Endothelial cell of umbilical vein (primary cell): ENCODE measurements around the gene PGAM4. TPM values are rescaled to one million over a fixed set of nuclear protein-coding genes. Genes with fewer than 3 reads are reported as not detected.

ENCODE experiments used
- BruUV-seq: library from RNA; stranded (reverse); fragments of 400-500 nt; replicated peaks from 2 replicates; lab custom pipeline; 2021; lab: Mats Ljungman, UMichigan
- CTCF ChIA-PET: fragments of 300-600, 350-600 bp; sonication (Branson Sonifier 250); formaldehyde crosslinking; loops from one replicate; lab custom pipeline; 2021; ENCODE audit warnings: antibody characterized with exemption, inconsistent platforms; lab: Charles Lee
- POLR2A ChIA-PET: fragments of 300-600, 350-600 bp; sonication (Branson Sonifier 250); formaldehyde crosslinking; loops from one replicate; lab custom pipeline; 2021; ENCODE audit warnings: antibody characterized with exemption, inconsistent platforms; lab: Charles Lee
- DNase-seq: peaks from one replicate; pipeline ENCODE4 v3.0.0-alpha.2; 2011; ENCODE audit warnings: low read depth, low spot score
- FAIRE-seq: peaks from 2 replicates; lab custom pipeline; 2011; peaks lifted over from hg19 to GRCh38; lab: Jason Lieb, UNC
- H2AFZ ChIP-seq: 2 replicates; pipeline ENCODE4 v1.6.0; 2012; ENCODE audit warnings: low read depth, low read length, control low read depth, inconsistent platforms
- H3K27ac ChIP-seq: 2 replicates; pipeline ENCODE4 v1.5.1; 2011; ENCODE audit warnings: low read depth, mild to moderate bottlenecking, control low read depth, low read length, moderate library complexity; ENCODE audit not compliant: insufficient read depth
- H3K27me3 ChIP-seq, 2 experiments: 2 replicates each; pipeline versions ENCODE4 v1.6.0 to v1.6.1; 2011; ENCODE audit warnings: low read length in 2 of 2, mixed read lengths in 1 of 2; ENCODE audit not compliant: control insufficient read depth in 2 of 2, insufficient read depth in 2 of 2
- H3K36me3 ChIP-seq, 2 experiments: 2 replicates in 1 of 2; 3 replicates in 1 of 2; pipeline ENCODE4 v1.5.1; 2011; ENCODE audit warnings: low read length in 2 of 2, mild to moderate bottlenecking in 1 of 2, moderate library complexity in 1 of 2; ENCODE audit not compliant: control insufficient read depth in 2 of 2, insufficient read depth in 2 of 2; ENCODE audit errors: extremely low read depth in 1 of 2
- H3K4me1 ChIP-seq: 3 replicates; pipeline ENCODE4 v1.5.1; 2011; ENCODE audit warnings: mild to moderate bottlenecking, low read length; ENCODE audit not compliant: control insufficient read depth, insufficient read depth; ENCODE audit errors: extremely low read depth
- H3K4me2 ChIP-seq: 2 replicates; pipeline ENCODE4 v1.6.1; 2011; ENCODE audit warnings: low read length, control low read depth, mixed read lengths; ENCODE audit not compliant: insufficient read depth
- H3K4me3 ChIP-seq, 3 experiments: fragments of 200-600 bp in 1 of 3; sonication (generic), shearing (Covaris generic) in 1 of 3; replicated peaks in 1 of 3; 2 replicates each; pipeline ENCODE4 v1.5.1; 2011 to 2016; ENCODE audit warnings: control low read depth in 3 of 3, low read length in 3 of 3, mild to moderate bottlenecking in 2 of 3, inconsistent platforms in 1 of 3, low read depth in 1 of 3, moderate library complexity in 1 of 3; ENCODE audit not compliant: insufficient read depth in 1 of 3
- H3K79me2 ChIP-seq: 2 replicates; pipeline ENCODE4 v1.6.0; 2012; ENCODE audit warnings: low read length, inconsistent platforms; ENCODE audit not compliant: control insufficient read depth, insufficient read depth
- H3K9ac ChIP-seq: replicated peaks from 2 replicates; pipeline ENCODE3; 2011; ENCODE audit warnings: low read length, control low read depth; ENCODE audit not compliant: insufficient read depth; ENCODE audit errors: extremely low read depth
- H3K9me1 ChIP-seq: replicated peaks from 3 replicates; pipeline ENCODE4 v1.6.0; 2011; ENCODE audit warnings: mild to moderate bottlenecking, low read length; ENCODE audit not compliant: control insufficient read depth, insufficient read depth; ENCODE audit errors: extremely low read depth
- H3K9me3 ChIP-seq: replicated peaks from 2 replicates; pipeline ENCODE4 v1.5.1; 2012; ENCODE audit warnings: low read length, inconsistent platforms; ENCODE audit not compliant: control insufficient read depth, insufficient read depth
- H4K20me1 ChIP-seq: replicated peaks from 2 replicates; pipeline ENCODE3; 2011; ENCODE audit warnings: mild to moderate bottlenecking, low read length; ENCODE audit not compliant: control insufficient read depth, insufficient read depth; ENCODE audit errors: extremely low read depth
- EZH2 ChIP-seq: IDR thresholded peaks from 2 replicates; pipeline ENCODE4 v1.6.1; 2012; ENCODE audit warnings: borderline replicate concordance, low read depth, mild to moderate bottlenecking, moderate library complexity, low read length, inconsistent platforms; ENCODE audit not compliant: severe bottlenecking
- FOS ChIP-seq: IDR thresholded peaks from 2 replicates; pipeline ENCODE4 v1.6.1; 2011; ENCODE audit warnings: mild to moderate bottlenecking, low read length, moderate library complexity, borderline replicate concordance; ENCODE audit not compliant: insufficient read depth
- GATA2 ChIP-seq: IDR thresholded peaks from 2 replicates; pipeline ENCODE4 v1.7.0; 2011; ENCODE audit warnings: low read depth, mild to moderate bottlenecking, moderate library complexity, mixed read lengths, low read length; ENCODE audit not compliant: insufficient read length, insufficient read depth
- JUN ChIP-seq: IDR thresholded peaks from 2 replicates; pipeline ENCODE4 v1.6.1; 2011; ENCODE audit warnings: borderline replicate concordance, low read depth; ENCODE audit not compliant: insufficient read length, insufficient read depth
- MAX ChIP-seq: IDR thresholded peaks from 2 replicates; pipeline ENCODE4 v1.6.1; 2011; ENCODE audit not compliant: insufficient read depth, insufficient read length
- MYC ChIP-seq: IDR thresholded peaks from one replicate; pipeline ENCODE4 v1.6.1; 2011; ENCODE audit warnings: mild to moderate bottlenecking, low read depth, low read length
- POLR2A ChIP-seq: IDR thresholded peaks from 2 replicates; pipeline ENCODE4 v1.6.1; 2012; ENCODE audit warnings: low read depth, mild to moderate bottlenecking, control low read depth, low read length
- POLR2AphosphoS5 ChIP-seq: IDR thresholded peaks from 2 replicates; pipeline ENCODE4 v1.6.1; 2012; ENCODE audit warnings: low read depth, mild to moderate bottlenecking, control low read depth, low read length, moderate library complexity; ENCODE audit not compliant: insufficient read depth
- dilution Hi-C: fragments of 300-500 bp; cut with MboI; formaldehyde crosslinking; loops from one replicate; pipeline ENCODE4 v1.15.0; 2019; ENCODE audit warnings: low sequenced_read_pairs; ENCODE audit not compliant: extremely low pct_ligation_motif_present
- intact Hi-C: fragments of 100-400 bp; cut with micrococcal nuclease; formaldehyde crosslinking; loops from one replicate; pipeline ENCODE4 v1.10.0; 2022
- polyA plus RNA-seq, 4 experiments: library from polyadenylated mRNA; depleted of rRNA in 3 of 4; stranded (reverse) in 3 of 4; unstranded in 1 of 4; fragments of >200 nt; gene quantifications; 2 replicates each; pipeline versions ENCODE4 v1.2.1 to v1.2.3, GENCODE V29; 2011 to 2012; ENCODE audit warnings: missing spikeins in 1 of 4
- total RNA-seq: library from RNA; stranded (reverse); gene quantifications from 2 replicates; pipeline ENCODE4 v1.2.3, GENCODE V29; 2021
- TF ChIP-seq, protein P1 (sequence below), 2 donors: IDR thresholded peaks; 1 replicate in 1 of 2; 2 replicates in 1 of 2; pipeline ENCODE4 v1.5.1; 2011; ENCODE audit warnings: low read length in 2 of 2, mild to moderate bottlenecking in 2 of 2, moderate library complexity in 2 of 2, control low read depth in 1 of 2, inconsistent platforms in 1 of 2, low read depth in 1 of 2; ENCODE audit not compliant: insufficient read depth in 1 of 2; ENCODE audit errors: extremely low read depth in 1 of 2

Gene PGAM4
- total and polyA plus RNA-seq, 2 donors (not counting 3 experiments of a cell fraction or from before 2014, with no cell fraction given): 0.12 TPM; not detected in 1

DNA sequence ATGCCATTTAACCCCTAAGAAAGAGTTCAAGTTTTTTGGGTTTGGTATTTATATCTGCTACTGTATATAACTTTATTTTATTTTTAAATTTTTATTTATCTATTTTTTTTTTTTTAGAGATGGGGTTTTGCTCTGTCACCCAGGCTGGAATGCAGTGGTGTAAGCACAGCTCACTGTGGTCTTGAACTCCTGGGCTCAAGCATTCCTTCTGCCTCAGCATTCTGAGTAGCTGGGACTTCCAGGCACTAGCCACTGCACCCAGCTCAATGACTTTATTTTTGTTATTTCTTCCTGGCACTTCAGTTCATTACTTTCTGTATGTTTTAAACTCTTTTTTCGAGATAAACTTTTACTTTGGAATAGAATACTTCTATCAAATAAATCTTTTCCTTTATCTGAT is 42.4 kb upstream of the PGAM4 start:
- Histone ChIP-seq H3K4me1 (no peaks in the 10 kb centered on the region), H3K79me2 (no peaks in the 10 kb centered on the region), H3K9me3 (no peaks in the 10 kb centered on the region), H3K4me2 (no peak overlapping the region), H3K9me1 (no peaks in the 10 kb centered on the region), H4K20me1 (no peaks in the 10 kb centered on the region), H3K9ac (no peak overlapping the region), H2AFZ (no peak overlapping the region), H3K27me3 (no peaks in the 10 kb centered on the region), H3K4me3 (no peak overlapping the region), H3K36me3 (no peaks in the 10 kb centered on the region), H3K27ac (no peak overlapping the region)
- FAIRE-seq (no peak), DNase-seq (no peak)
- TF ChIP-seq EZH2: no peak
- no peak for TF ChIP-seq JUN
- no peak for TF ChIP-seq MYC
- TF ChIP-seq MAX: no peak
- TF ChIP-seq GATA2: no peak
- TF ChIP-seq, protein P1, sequence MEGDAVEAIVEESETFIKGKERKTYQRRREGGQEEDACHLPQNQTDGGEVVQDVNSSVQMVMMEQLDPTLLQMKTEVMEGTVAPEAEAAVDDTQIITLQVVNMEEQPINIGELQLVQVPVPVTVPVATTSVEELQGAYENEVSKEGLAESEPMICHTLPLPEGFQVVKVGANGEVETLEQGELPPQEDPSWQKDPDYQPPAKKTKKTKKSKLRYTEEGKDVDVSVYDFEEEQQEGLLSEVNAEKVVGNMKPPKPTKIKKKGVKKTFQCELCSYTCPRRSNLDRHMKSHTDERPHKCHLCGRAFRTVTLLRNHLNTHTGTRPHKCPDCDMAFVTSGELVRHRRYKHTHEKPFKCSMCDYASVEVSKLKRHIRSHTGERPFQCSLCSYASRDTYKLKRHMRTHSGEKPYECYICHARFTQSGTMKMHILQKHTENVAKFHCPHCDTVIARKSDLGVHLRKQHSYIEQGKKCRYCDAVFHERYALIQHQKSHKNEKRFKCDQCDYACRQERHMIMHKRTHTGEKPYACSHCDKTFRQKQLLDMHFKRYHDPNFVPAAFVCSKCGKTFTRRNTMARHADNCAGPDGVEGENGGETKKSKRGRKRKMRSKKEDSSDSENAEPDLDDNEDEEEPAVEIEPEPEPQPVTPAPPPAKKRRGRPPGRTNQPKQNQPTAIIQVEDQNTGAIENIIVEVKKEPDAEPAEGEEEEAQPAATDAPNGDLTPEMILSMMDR (IDR thresholded peaks at IDR 0.05; ENCODE audit: extremely low read depth in 1 of 2, insufficient read depth in 1 of 2, low read depth in 1 of 2, low read length in 2 of 2): no peak
- no peak for TF ChIP-seq FOS
- no peak for TF ChIP-seq POLR2A
- TF ChIP-seq POLR2AphosphoS5: no peak
- BruUV-seq: no TSS peak
- intact Hi-C loops (no loop called here), dilution Hi-C loops (no loop called here)
- POLR2A ChIA-PET: no interaction called here
- CTCF ChIA-PET: interaction anchor here (1.3 to 1.6 kb wide), 2 partner anchors 12 to 13 kb away, joined by 4 read pairs; no protein-coding TSS in a partner anchor
